Tibial artery (tissue), 4 donors: ENCODE data around the gene SNX15.

Experiments
- DNase-seq, 2 donors: peaks; one replicate each; pipeline ENCODE4 v3.0.0-alpha.2; 2019
- H3K27ac ChIP-seq, 2 donors: fragments of 200-600 bp; sonication (generic) in 1 of 2; 1 replicate in 1 of 2; 2 replicates in 1 of 2; pipeline ENCODE4 v1.5.1; 2018 to 2019; ENCODE audit warnings: mild to moderate bottlenecking in 1 of 2
- H3K27me3 ChIP-seq, 2 donors: fragments of 200-600 bp; sonication (generic) in 1 of 2; one replicate each; pipeline versions ENCODE4 v1.5.1 to v1.6.0; 2016 to 2019
- H3K36me3 ChIP-seq, 3 donors: fragments of 200-600 bp; sonication (generic) in 2 of 3; one replicate each; pipeline ENCODE4 v1.5.1; 2016 to 2019; ENCODE audit warnings: mild to moderate bottlenecking in 2 of 3
- H3K4me1 ChIP-seq, 4 donors: fragments of 200-600 bp; sonication (generic) in 2 of 4; 1 replicate in 3 of 4; 2 replicates in 1 of 4; pipeline ENCODE4 v1.5.1; 2016 to 2019
- H3K4me3 ChIP-seq, 2 donors: fragments of 200-600 bp; sonication (generic) in 1 of 2; 1 replicate in 1 of 2; 2 replicates in 1 of 2; pipeline ENCODE4 v1.5.1; 2018 to 2019; ENCODE audit warnings: mild to moderate bottlenecking in 2 of 2
- H3K9me3 ChIP-seq, 3 donors: fragments of 200-600 bp; sonication (generic) in 1 of 3; one replicate each; pipeline ENCODE4 v1.5.1; 2016 to 2019
- CTCF ChIP-seq, 2 experiments: fragments of 200-600 bp in 1 of 2; fragments of 450-650 bp in 1 of 2; IDR thresholded peaks; one replicate each; pipeline ENCODE4 v1.5.1; 2017 to 2019; ENCODE audit warnings: antibody characterized with exemption in 2 of 2, mild to moderate bottlenecking in 1 of 2, moderate library complexity in 1 of 2
- intact Hi-C: fragments of 100-400 bp; cut with DNase I; formaldehyde crosslinking; loops from one replicate; pipeline ENCODE4 v1.15.0; 2023; ENCODE audit warnings: low total_unique reads

SNX15 gene

GRCh38 chr11:65078786-65079342 lies 51.6 kb downstream of the SNX15 start:
- intact Hi-C loops, result no loop called here
- DNase-seq, result no peak
- no peak for TF ChIP-seq CTCF (IDR thresholded peaks at IDR 0.05)
- Histone ChIP-seq H3K36me3 (no peaks in the 10 kb centered on the region), H3K4me1 (peaks cover 0 to 7% (median 6%) of the 10 kb centered on the region in 4 donors), H3K27me3 (no peaks in the 10 kb centered on the region), H3K4me3 (no peak overlapping the region), H3K27ac (no peak overlapping the region), H3K9me3 (no peaks in the 10 kb centered on the region)

- peaks cover 18 to 29% (median 22%) of the 10 kb centered on the region in 3 donors for H3K36me3 ChIP-seq
- no peaks in the 10 kb centered on the region for H3K9me3 ChIP-seq
- H3K27me3 ChIP-seq, result no peaks in the 10 kb centered on the region
- DNase-seq, result no peak
- intact Hi-C loops, result no loop called here
- peak overlapping the region; percentile 67 to 70 for H3K4me3 ChIP-seq
- no peak for TF ChIP-seq CTCF (IDR thresholded peaks at IDR 0.05)
- peaks cover 0 to 21% (median 17%) of the 10 kb centered on the region in 4 donors for H3K4me1 ChIP-seq
- H3K27ac ChIP-seq, result peak overlapping the region; percentile 87 to 88
Measured at GRCh38 chr11:65083134-65083833, 56.0 kb downstream of the SNX15 start.

- H3K4me1 ChIP-seq, result peaks cover 0 to 21% (median 17%) of the 10 kb centered on the region in 4 donors
- intact Hi-C loops, result no loop called here
- H3K4me3 ChIP-seq, result peak within 1 kb of the TSS; percentile 67 to 70
- H3K9me3 ChIP-seq, result no peaks in the 10 kb centered on the region
- peak in 1 of 2 experiments; percentile 29 for TF ChIP-seq CTCF (IDR thresholded peaks at IDR 0.05)
- H3K36me3 ChIP-seq, result peaks cover 25 to 36% (median 30%) of the 10 kb centered on the region in 3 donors
- DNase-seq, result peak; percentile 93 to 97
- H3K27ac ChIP-seq, result peak within 1 kb of the TSS; percentile 87 to 88
- H3K27me3 ChIP-seq, result no peaks in the 10 kb centered on the region
Measured at GRCh38 chr11:65083834-65084597, 56.8 kb downstream of the SNX15 start, which contains the start of the genes CDCA5 and ZFPL1. Gene CDCA5, minus strand, starts transcription at chr11:65084040. Its CDS starts 62 bp downstream, at chr11:65083978. Gene ZFPL1, plus strand, starts transcription at chr11:65084222. Its CDS starts 477 bp downstream, at chr11:65084699.

- H3K9me3 ChIP-seq, result no peaks in the 10 kb centered on the region
- intact Hi-C loops, result loop anchor here (5.0 kb wide), 1 partner anchor 57 kb away; the partner anchor contains the start of gene SNX15
- peaks cover 25 to 44% (median 35%) of the 10 kb centered on the region in 3 donors for H3K36me3 ChIP-seq
- H3K4me1 ChIP-seq, result peaks cover 0 to 21% (median 17%) of the 10 kb centered on the region in 4 donors
- H3K27me3 ChIP-seq, result no peaks in the 10 kb centered on the region
- peak overlapping the region; percentile 87 to 88 for H3K27ac ChIP-seq
- DNase-seq, result no peak
- peak overlapping the region; percentile 67 to 70 for H3K4me3 ChIP-seq
- no peak for TF ChIP-seq CTCF (IDR thresholded peaks at IDR 0.05)
Measured at GRCh38 chr11:65084598-65085375, 57.5 kb downstream of the SNX15 start.

GRCh38 chr11:65085446-65085845 lies 58.2 kb downstream of the SNX15 start:
- no peaks in the 10 kb centered on the region for H3K9me3 ChIP-seq
- no peaks in the 10 kb centered on the region for H3K27me3 ChIP-seq
- no peak overlapping the region for H3K27ac ChIP-seq
- peaks cover 0 to 21% (median 17%) of the 10 kb centered on the region in 4 donors for H3K4me1 ChIP-seq
- peaks cover 25 to 46% (median 35%) of the 10 kb centered on the region in 3 donors for H3K36me3 ChIP-seq
- DNase-seq, result no peak
- intact Hi-C loops, result loop anchor here (5.0 kb wide), 1 partner anchor 58 kb away; the partner anchor contains the start of gene SNX15
- no peak overlapping the region for H3K4me3 ChIP-seq
- no peak for TF ChIP-seq CTCF (IDR thresholded peaks at IDR 0.05)
